ENCODE data around the gene SRSF9. TPM values are rescaled to one million over a fixed set of nuclear protein-coding genes. Genes with fewer than 3 reads are reported as not detected.
A peak's percentile ranks its signal among the peaks of the same experiment; 100 is the strongest.

SRSF9 gene
- total and polyA plus RNA-seq, 2 of the 13 experiments (the other 11 are each of a cell fraction or from before 2014, with no cell fraction given), result 125 to 144 TPM

- no peak for TF ChIP-seq KDM3A (CRISPR knock-in tag; IDR thresholded peaks at IDR 0.05; ENCODE audit: low read depth)
- no peak for TF ChIP-seq CBX2 (IDR thresholded peaks at IDR 0.05; ENCODE audit: low read depth, low read length)
- TF ChIP-seq CBX2 (CRISPR knock-in tag; IDR thresholded peaks at IDR 0.05; ENCODE audit: low read depth), result no peak
- no peak for TF ChIP-seq MAF1 (CRISPR knock-in tag; IDR thresholded peaks at IDR 0.05; ENCODE audit: borderline replicate concordance)
- peak; percentile 61; the same call in 1 of the 2 replicates for TF ChIP-seq ZFP90 (CRISPR knock-in tag; IDR thresholded peaks at IDR 0.05; ENCODE audit: borderline replicate concordance)
- peak; percentile 99 for TF ChIP-seq MXI1 (IDR thresholded peaks at IDR 0.05; ENCODE audit: borderline replicate concordance, low read depth, low read length)
- no peak for TF ChIP-seq KDM1A (CRISPR knock-in tag; IDR thresholded peaks at IDR 0.05)
- peak; percentile 99 for TF ChIP-seq SAP130 (CRISPR knock-in tag; IDR thresholded peaks at IDR 0.05; ENCODE audit: low read depth)
- no peak for TF ChIP-seq ZSCAN22 (CRISPR knock-in tag; IDR thresholded peaks at IDR 0.05)
- no peak for TF ChIP-seq ZNF782 (CRISPR knock-in tag; IDR thresholded peaks at IDR 0.05; ENCODE audit: borderline replicate concordance)
- peak; percentile 72; the same call in 1 of the 2 replicates for TF ChIP-seq GMEB1 (CRISPR knock-in tag; IDR thresholded peaks at IDR 0.05; ENCODE audit: borderline replicate concordance)
- peak; percentile 96 for TF ChIP-seq ZNF333 (CRISPR knock-in tag; IDR thresholded peaks at IDR 0.05; ENCODE audit: borderline replicate concordance)
- no peak for TF ChIP-seq TCF7L2 (IDR thresholded peaks at IDR 0.05; ENCODE audit: low read depth, low read length)
- no peak for TF ChIP-seq ZNF766 (CRISPR knock-in tag; IDR thresholded peaks at IDR 0.05; ENCODE audit: borderline replicate concordance)
- peak; percentile 62; the same call in 1 of the 2 replicates for TF ChIP-seq SPEN (CRISPR knock-in tag; IDR thresholded peaks at IDR 0.05; ENCODE audit: low read depth)
- TF ChIP-seq ZNF775 (CRISPR knock-in tag; IDR thresholded peaks at IDR 0.05; ENCODE audit: borderline replicate concordance), result no peak
- TF ChIP-seq ZHX2 (IDR thresholded peaks at IDR 0.05; ENCODE audit: low read depth), result peak; percentile 36; the same call in 1 of the 2 replicates
- TF ChIP-seq ZHX2 (CRISPR knock-in tag; IDR thresholded peaks at IDR 0.05; ENCODE audit: borderline replicate concordance), result no peak
- TF ChIP-seq ZNF563 (CRISPR knock-in tag; IDR thresholded peaks at IDR 0.05), result peak; percentile 85; the same call in 1 of the 2 replicates
- peak; percentile 25; the same call in 1 of the 2 replicates for TF ChIP-seq ZNF614 (CRISPR knock-in tag; IDR thresholded peaks at IDR 0.05; ENCODE audit: borderline replicate concordance)
- TF ChIP-seq PRMT3 (CRISPR knock-in tag; IDR thresholded peaks at IDR 0.05; ENCODE audit: borderline replicate concordance, low read depth), result no peak
- TF ChIP-seq ETS1 (CRISPR knock-in tag; IDR thresholded peaks at IDR 0.05), result no peak; the same call in 1 of the 2 replicates
Measured at GRCh38 chr12:120495731-120496412, 26.3 kb upstream of the SRSF9 start, which contains the start of gene DYNLL1 (continued).

Data from HepG2 (cell line).